ENCODE measurements around the gene PPP2R5A.

Gene PPP2R5A

GRCh38 chr1:212257157-212257556, 28.1 kb upstream of the PPP2R5A start:
- Mint-ChIP-seq H3K4me3 (no peak overlapping the region), H3K27me3 (no peaks in the 10 kb centered on the region), H3K9me3 (no peaks in the 10 kb centered on the region), H3K4me1 (peaks cover 85% of the 10 kb centered on the region), H3K36me3 (no peaks in the 10 kb centered on the region), H3K27ac (peak overlapping the region; percentile 63)

- no peak overlapping the region for H3K4me3 Mint-ChIP-seq
- no peaks in the 10 kb centered on the region for H3K27me3 Mint-ChIP-seq
- H3K4me1 Mint-ChIP-seq: peaks cover 60% of the 10 kb centered on the region
- H3K9me3 Mint-ChIP-seq: no peaks in the 10 kb centered on the region
- no peaks in the 10 kb centered on the region for H3K36me3 Mint-ChIP-seq
- H3K27ac Mint-ChIP-seq: no peak overlapping the region
Measured at GRCh38 chr1:212259693-212260480, 25.3 kb upstream of the PPP2R5A start.

GRCh38 chr1:212260557-212261355, 24.5 kb upstream of the PPP2R5A start:
- no peak overlapping the region for H3K4me3 Mint-ChIP-seq
- peaks cover 52% of the 10 kb centered on the region for H3K4me1 Mint-ChIP-seq
- no peaks in the 10 kb centered on the region for H3K9me3 Mint-ChIP-seq
- H3K27ac Mint-ChIP-seq: peak overlapping the region; percentile 4
- H3K27me3 Mint-ChIP-seq: no peaks in the 10 kb centered on the region
- H3K36me3 Mint-ChIP-seq: no peaks in the 10 kb centered on the region

- Mint-ChIP-seq H3K27ac (peak overlapping the region; percentile 4), H3K36me3 (no peaks in the 10 kb centered on the region), H3K9me3 (no peaks in the 10 kb centered on the region), H3K4me3 (no peak overlapping the region), H3K4me1 (peaks cover 45% of the 10 kb centered on the region), H3K27me3 (no peaks in the 10 kb centered on the region)
Measured at GRCh38 chr1:212261361-212261929, 23.8 kb upstream of the PPP2R5A start.

- Mint-ChIP-seq H3K4me1 (no peaks in the 10 kb centered on the region), H3K36me3 (no peaks in the 10 kb centered on the region), H3K27ac (no peak overlapping the region), H3K9me3 (no peaks in the 10 kb centered on the region), H3K4me3 (no peak overlapping the region), H3K27me3 (no peaks in the 10 kb centered on the region)
Measured at GRCh38 chr1:212267017-212267416, 18.2 kb upstream of the PPP2R5A start.

- no peaks in the 10 kb centered on the region for H3K27me3 Mint-ChIP-seq
- no peaks in the 10 kb centered on the region for H3K4me1 Mint-ChIP-seq
- no peak overlapping the region for H3K4me3 Mint-ChIP-seq
- H3K9me3 Mint-ChIP-seq: no peaks in the 10 kb centered on the region
- H3K36me3 Mint-ChIP-seq: no peaks in the 10 kb centered on the region
- no peak overlapping the region for H3K27ac Mint-ChIP-seq
Measured at GRCh38 chr1:212267460-212267859, 17.8 kb upstream of the PPP2R5A start.

GRCh38 chr1:212269306-212269705, 15.9 kb upstream of the PPP2R5A start:
- no peaks in the 10 kb centered on the region for H3K9me3 Mint-ChIP-seq
- no peaks in the 10 kb centered on the region for H3K36me3 Mint-ChIP-seq
- no peaks in the 10 kb centered on the region for H3K4me1 Mint-ChIP-seq
- no peak overlapping the region for H3K4me3 Mint-ChIP-seq
- H3K27ac Mint-ChIP-seq: no peak overlapping the region
- no peaks in the 10 kb centered on the region for H3K27me3 Mint-ChIP-seq

- H3K4me3 Mint-ChIP-seq: no peak overlapping the region
- no peaks in the 10 kb centered on the region for H3K4me1 Mint-ChIP-seq
- H3K9me3 Mint-ChIP-seq: no peaks in the 10 kb centered on the region
- no peaks in the 10 kb centered on the region for H3K36me3 Mint-ChIP-seq
- H3K27me3 Mint-ChIP-seq: no peaks in the 10 kb centered on the region
- no peak overlapping the region for H3K27ac Mint-ChIP-seq
Measured at GRCh38 chr1:212270564-212270963, 14.6 kb upstream of the PPP2R5A start.

- Mint-ChIP-seq H3K27ac (no peak overlapping the region), H3K9me3 (no peaks in the 10 kb centered on the region), H3K4me3 (no peak overlapping the region), H3K27me3 (no peaks in the 10 kb centered on the region), H3K36me3 (no peaks in the 10 kb centered on the region), H3K4me1 (no peaks in the 10 kb centered on the region)
Measured at GRCh38 chr1:212271234-212271633, 14.0 kb upstream of the PPP2R5A start.

GRCh38 chr1:212271823-212272485, 13.3 kb upstream of the PPP2R5A start:
- H3K36me3 Mint-ChIP-seq: no peaks in the 10 kb centered on the region
- H3K4me3 Mint-ChIP-seq: no peak overlapping the region
- H3K9me3 Mint-ChIP-seq: no peaks in the 10 kb centered on the region
- H3K27ac Mint-ChIP-seq: no peak overlapping the region
- H3K27me3 Mint-ChIP-seq: no peaks in the 10 kb centered on the region
- no peaks in the 10 kb centered on the region for H3K4me1 Mint-ChIP-seq

- no peak overlapping the region for H3K27ac Mint-ChIP-seq
- peaks cover 23% of the 10 kb centered on the region for H3K4me1 Mint-ChIP-seq
- H3K9me3 Mint-ChIP-seq: no peaks in the 10 kb centered on the region
- H3K27me3 Mint-ChIP-seq: no peaks in the 10 kb centered on the region
- no peak overlapping the region for H3K4me3 Mint-ChIP-seq
- H3K36me3 Mint-ChIP-seq: peaks cover 2% of the 10 kb centered on the region
Measured at GRCh38 chr1:212281590-212281989, 3.6 kb upstream of the PPP2R5A start.

GRCh38 chr1:212283741-212284140, 1.5 kb upstream of the PPP2R5A start:
- peaks cover 2% of the 10 kb centered on the region for H3K36me3 Mint-ChIP-seq
- peak overlapping the region; percentile 77 for H3K27ac Mint-ChIP-seq
- H3K9me3 Mint-ChIP-seq: no peaks in the 10 kb centered on the region
- no peaks in the 10 kb centered on the region for H3K27me3 Mint-ChIP-seq
- H3K4me1 Mint-ChIP-seq: peaks cover 36% of the 10 kb centered on the region
- H3K4me3 Mint-ChIP-seq: peak overlapping the region; percentile 98

GRCh38 chr1:212284332-212284743, 872 bp upstream of the PPP2R5A start:
- H3K9me3 Mint-ChIP-seq: no peaks in the 10 kb centered on the region
- H3K4me1 Mint-ChIP-seq: peaks cover 41% of the 10 kb centered on the region
- H3K4me3 Mint-ChIP-seq: peak overlapping the region; percentile 98
- H3K27me3 Mint-ChIP-seq: no peaks in the 10 kb centered on the region
- peak overlapping the region; percentile 93 for H3K27ac Mint-ChIP-seq
- H3K36me3 Mint-ChIP-seq: peaks cover 2% of the 10 kb centered on the region

- H3K4me3 Mint-ChIP-seq: peak overlapping the region; percentile 100
- H3K36me3 Mint-ChIP-seq: peaks cover 2% of the 10 kb centered on the region
- no peaks in the 10 kb centered on the region for H3K27me3 Mint-ChIP-seq
- peak overlapping the region; percentile 100 for H3K27ac Mint-ChIP-seq
- peaks cover 57% of the 10 kb centered on the region for H3K4me1 Mint-ChIP-seq
- H3K9me3 Mint-ChIP-seq: no peaks in the 10 kb centered on the region
Measured at GRCh38 chr1:212285685-212286555, 710 bp downstream of the PPP2R5A start.

Measured in activated naive CD4-positive, alpha-beta T cell treated with anti-CD3 and anti-CD28 coated beads, Interleukin-2, amount 50 U/mL, for 24 hours (primary cell).